Common myeloid progenitor, CD34-positive (primary cell): ENCODE measurements around the gene VPS13D.

ENCODE experiments used
- CTCF ChIA-PET: fragments of 350-600 bp; sonication (Branson Sonifier 250); formaldehyde crosslinking; loops from one replicate; lab custom pipeline; 2021; ENCODE audit warnings: antibody characterized with exemption; lab: Charles Lee
- POLR2A ChIA-PET: fragments of 350-600 bp; sonication (Branson Sonifier 250); formaldehyde crosslinking; loops from one replicate; lab custom pipeline; 2021; ENCODE audit warnings: antibody characterized with exemption; lab: Charles Lee
- DNase-seq, 3 donors: peaks; one replicate each; pipeline versions ENCODE4 v3.0.0 to v3.0.0-alpha.2; 2013
- H3K27ac ChIP-seq, 2 experiments: 1 replicate in 1 of 2; 2 replicates in 1 of 2; pipeline ENCODE4 v1.7.0; 2013; ENCODE audit warnings: inconsistent platforms in 2 of 2, low read length in 2 of 2, mild to moderate bottlenecking in 2 of 2, low read depth in 1 of 2, moderate library complexity in 1 of 2; ENCODE audit not compliant: severe bottlenecking in 2 of 2, insufficient read depth in 1 of 2, poor library complexity in 1 of 2
- H3K27me3 ChIP-seq, 5 experiments: replicated peaks in 2 of 5; 1 replicate in 3 of 5; 2 replicates in 2 of 5; pipeline versions ENCODE4 v1.6.1 to v1.7.0; 2013; ENCODE audit warnings: low read length in 4 of 5, mild to moderate bottlenecking in 2 of 5, moderate library complexity in 2 of 5, inconsistent platforms in 1 of 5; ENCODE audit not compliant: insufficient read depth in 5 of 5, control insufficient read depth in 4 of 5
- H3K36me3 ChIP-seq, 4 experiments: 1 replicate in 2 of 4; 2 replicates in 2 of 4; pipeline versions ENCODE4 v1.6.1 to v1.7.0; 2013; ENCODE audit warnings: low read length in 3 of 4, control low read depth in 1 of 4, mild to moderate bottlenecking in 1 of 4; ENCODE audit not compliant: control insufficient read depth in 4 of 4, insufficient read depth in 4 of 4
- H3K4me1 ChIP-seq, 4 experiments: 1 replicate in 3 of 4; 2 replicates in 1 of 4; pipeline versions ENCODE4 v1.6.1 to v1.7.1; 2013; ENCODE audit warnings: low read length in 3 of 4, mild to moderate bottlenecking in 3 of 4, control low read depth in 1 of 4, inconsistent platforms in 1 of 4, moderate library complexity in 1 of 4; ENCODE audit not compliant: control insufficient read depth in 4 of 4, insufficient read depth in 4 of 4; ENCODE audit errors: control extremely low read depth in 1 of 4
- H3K4me3 ChIP-seq, 7 experiments: 1 replicate in 4 of 7; 2 replicates in 3 of 7; pipeline versions ENCODE4 v1.5.1 to v1.7.0; 2013; ENCODE audit warnings: mild to moderate bottlenecking in 7 of 7, low read length in 6 of 7, moderate library complexity in 6 of 7, inconsistent platforms in 2 of 7, low read depth in 2 of 7, control low read depth in 1 of 7; ENCODE audit not compliant: insufficient read depth in 4 of 7, control insufficient read depth in 1 of 7; ENCODE audit errors: extremely low read depth in 1 of 7
- H3K9me3 ChIP-seq, 5 experiments: 1 replicate in 4 of 5; 2 replicates in 1 of 5; pipeline versions ENCODE4 v1.6.1 to v1.7.1; 2013; ENCODE audit warnings: low read length in 4 of 5, mild to moderate bottlenecking in 2 of 5, inconsistent platforms in 1 of 5, low read depth in 1 of 5, moderate library complexity in 1 of 5; ENCODE audit not compliant: control insufficient read depth in 4 of 5, insufficient read depth in 2 of 5; ENCODE audit errors: control extremely low read depth in 1 of 5
- WGBS: methylation state at CpG from one replicate; pipeline ENCODE4 v1.1.5; 2013; ENCODE audit not compliant: insufficient coverage; 5-methylcytosine and 5-hydroxymethylcytosine counted together

Gene VPS13D

GRCh38 chr1:12462586-12462985 is 232.8 kb downstream of the VPS13D start:
- no peaks in the 10 kb centered on the region for H3K27me3 ChIP-seq
- peaks cover 0 to 7% (median 2%) of the 10 kb centered on the region in 4 experiments for H3K4me1 ChIP-seq
- no peaks in the 10 kb centered on the region for H3K9me3 ChIP-seq
- 100% methylated on average over 3 of the region's 4 CpGs for WGBS
- H3K27ac ChIP-seq, result no peak overlapping the region
- ChIA-PET POLR2A (no interaction called here), CTCF (interaction anchor here (1.6 kb wide), 1 partner anchor 54 kb away, joined by 4 read pairs; no protein-coding TSS in a partner anchor)
- no peak for DNase-seq
- peaks cover 11 to 31% (median 22%) of the 10 kb centered on the region in 4 experiments for H3K36me3 ChIP-seq
- H3K4me3 ChIP-seq, result no peak overlapping the region

DNA sequence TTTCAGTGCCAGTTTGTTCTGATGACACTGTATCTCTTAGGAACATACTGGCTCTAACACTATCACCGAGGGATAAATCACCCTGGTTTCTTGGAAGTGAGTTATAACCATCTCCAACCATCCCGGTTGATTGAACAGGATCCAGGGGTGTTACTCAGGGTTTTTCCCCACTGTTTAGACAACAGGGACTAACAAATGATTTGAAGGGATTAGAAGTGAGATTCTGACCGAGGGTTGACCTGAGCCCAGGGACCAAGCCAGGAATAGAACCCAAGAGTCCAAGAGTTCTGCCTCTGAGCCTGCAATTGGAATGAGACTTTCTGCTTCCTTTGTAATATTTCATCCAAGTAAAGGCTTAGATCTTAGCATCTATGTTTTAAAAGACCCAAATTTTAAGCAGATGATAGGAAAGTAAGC is 234.2 kb downstream of the VPS13D start:
- peaks cover 10 to 26% (median 16%) of the 10 kb centered on the region in 4 experiments for H3K36me3 ChIP-seq
- no peak for DNase-seq
- no peaks in the 10 kb centered on the region for H3K9me3 ChIP-seq
- H3K27ac ChIP-seq, result no peak overlapping the region
- no peaks in the 10 kb centered on the region for H3K27me3 ChIP-seq
- no peak overlapping the region for H3K4me3 ChIP-seq
- WGBS, result 100% methylated on average over 1 of the region's 3 CpGs
- peaks cover 0 to 7% (median 2%) of the 10 kb centered on the region in 4 experiments for H3K4me1 ChIP-seq
- ChIA-PET POLR2A (interaction anchor here (0.7 kb wide), 1 partner anchor 14 kb away, joined by 3 read pairs; no protein-coding TSS in a partner anchor), CTCF (interaction anchor here (1.6 kb wide), 1 partner anchor 56 kb away, joined by 4 read pairs; no protein-coding TSS in a partner anchor)

- POLR2A ChIA-PET, result no interaction called here
- no peak overlapping the region for H3K4me3 ChIP-seq
- peaks cover 0 to 7% (median 2%) of the 10 kb centered on the region in 4 experiments for H3K4me1 ChIP-seq
- WGBS, result 89% methylated on average over 2 of the region's 5 CpGs
- no peak overlapping the region for H3K27ac ChIP-seq
- no peaks in the 10 kb centered on the region for H3K27me3 ChIP-seq
- H3K36me3 ChIP-seq, result peaks cover 9 to 26% (median 16%) of the 10 kb centered on the region in 4 experiments
- DNase-seq, result no peak
- CTCF ChIA-PET, result no interaction called here
- no peaks in the 10 kb centered on the region for H3K9me3 ChIP-seq
These were observed 234.8 kb downstream of the VPS13D start for GRCh38 chr1:12464598-12465056.

DNA sequence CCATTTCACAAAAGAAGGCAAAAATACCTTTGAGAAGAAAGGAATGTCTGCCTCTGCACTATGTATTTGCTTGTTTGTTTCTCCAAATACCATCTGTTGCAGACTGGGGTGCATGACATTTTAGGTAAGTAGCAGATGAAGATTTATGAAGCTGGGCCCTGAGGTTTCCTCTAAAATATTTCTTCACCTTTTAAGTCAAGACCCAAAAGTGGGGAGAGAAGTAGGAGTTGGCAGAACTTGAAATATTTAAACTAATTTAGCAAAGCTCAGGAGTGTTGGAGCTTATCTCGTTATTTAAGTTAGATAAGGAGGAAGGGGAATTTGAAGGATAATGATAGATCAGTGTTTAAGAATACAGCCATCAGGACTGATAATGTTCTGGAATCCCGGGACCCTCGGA is 235.3 kb downstream of the VPS13D start:
- Histone ChIP-seq H3K9me3 (no peaks in the 10 kb centered on the region), H3K4me1 (peaks cover 0 to 7% (median 2%) of the 10 kb centered on the region in 4 experiments), H3K27me3 (no peaks in the 10 kb centered on the region), H3K36me3 (peaks cover 6 to 26% (median 14%) of the 10 kb centered on the region in 4 experiments), H3K27ac (no peak overlapping the region), H3K4me3 (no peak overlapping the region)
- 94% methylated on average over 2 of the region's 3 CpGs for WGBS
- ChIA-PET POLR2A (no interaction called here), CTCF (no interaction called here)
- DNase-seq, result no peak

GRCh38 chr1:12466816-12467215 is 237.0 kb downstream of the VPS13D start:
- Histone ChIP-seq H3K27me3 (no peaks in the 10 kb centered on the region), H3K4me1 (peaks cover 0 to 7% (median 3%) of the 10 kb centered on the region in 4 experiments), H3K36me3 (peaks cover 6 to 17% (median 10%) of the 10 kb centered on the region in 4 experiments), H3K27ac (no peak overlapping the region), H3K4me3 (no peak overlapping the region), H3K9me3 (no peaks in the 10 kb centered on the region)
- ChIA-PET CTCF (interaction anchor here (1.3 kb wide), 1 partner anchor 8 kb away, joined by 5 read pairs; no protein-coding TSS in a partner anchor), POLR2A (no interaction called here)
- DNase-seq, result no peak
- 100% methylated on average over 3 of the region's 5 CpGs for WGBS

- ChIA-PET POLR2A (no interaction called here), CTCF (interaction anchor here (1.3 kb wide), 1 partner anchor 8 kb away, joined by 5 read pairs; no protein-coding TSS in a partner anchor)
- DNase-seq, result no peak
- peaks cover 4 to 16% (median 10%) of the 10 kb centered on the region in 4 experiments for H3K4me1 ChIP-seq
- H3K4me3 ChIP-seq, result no peak overlapping the region
- H3K36me3 ChIP-seq, result peaks cover 0 to 11% (median 6%) of the 10 kb centered on the region in 4 experiments
- 86% methylated on average over 2 of the region's 6 CpGs for WGBS
- no peaks in the 10 kb centered on the region for H3K9me3 ChIP-seq
- H3K27me3 ChIP-seq, result no peaks in the 10 kb centered on the region
- no peak overlapping the region for H3K27ac ChIP-seq
These were observed 237.9 kb downstream of the VPS13D start for GRCh38 chr1:12467570-12468286.

GRCh38 chr1:12468323-12468722 is 238.5 kb downstream of the VPS13D start:
- Histone ChIP-seq H3K4me3 (no peak overlapping the region), H3K27ac (no peak overlapping the region), H3K36me3 (peaks cover 0 to 11% (median 2%) of the 10 kb centered on the region in 4 experiments), H3K9me3 (no peaks in the 10 kb centered on the region), H3K4me1 (peaks cover 4 to 22% (median 16%) of the 10 kb centered on the region in 4 experiments), H3K27me3 (no peaks in the 10 kb centered on the region)
- ChIA-PET POLR2A (no interaction called here), CTCF (no interaction called here)
- no peak for DNase-seq
- 71% methylated on average over 1 of the region's 2 CpGs for WGBS
